Cardiac fibroblast (primary cell): ENCODE data around the gene ARHGAP8.

Experiments
- DNase-seq, 2 donors: peaks; one replicate each; pipeline versions ENCODE4 v3.0.0 to v3.0.0-alpha.2; 2010; ENCODE audit warnings: low read depth in 2 of 2
- H3K4me3 ChIP-seq, 2 donors: replicated peaks in 1 of 2; 1 replicate in 1 of 2; 2 replicates in 1 of 2; pipeline ENCODE4 v1.5.1; 2011; ENCODE audit warnings: low read depth in 2 of 2, low read length in 2 of 2, mild to moderate bottlenecking in 2 of 2, moderate library complexity in 1 of 2
- CTCF ChIP-seq: IDR thresholded peaks from one replicate; pipeline ENCODE4 v1.5.1; 2011; ENCODE audit warnings: low read depth, mild to moderate bottlenecking, low read length, inconsistent platforms

Gene ARHGAP8

GRCh38 chr22:44883011-44883421 lies 130.6 kb downstream of the ARHGAP8 start:
- no peak for DNase-seq
- H3K4me3 ChIP-seq: no peak overlapping the region
- no peak for TF ChIP-seq CTCF

DNA sequence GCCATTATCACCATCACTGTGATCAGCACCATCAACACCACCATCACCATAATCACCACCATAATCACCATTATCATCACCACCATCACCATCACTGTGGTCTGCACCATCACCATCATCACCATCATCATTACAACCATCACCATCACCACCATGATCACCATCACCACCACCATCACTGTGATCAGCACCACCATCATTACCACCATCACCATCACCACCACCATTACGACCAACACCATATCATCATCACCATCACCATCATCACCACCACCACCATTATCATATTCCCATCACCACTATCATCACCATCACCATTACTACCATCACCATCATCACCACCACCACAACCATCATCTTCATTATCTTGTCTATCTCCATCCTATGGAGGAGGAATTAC lies 132.2 kb downstream of the ARHGAP8 start:
- no peak for DNase-seq
- TF ChIP-seq CTCF: no peak
- H3K4me3 ChIP-seq: no peak overlapping the region

GRCh38 chr22:44884968-44885805 lies 132.8 kb downstream of the ARHGAP8 start:
- DNase-seq: no peak
- TF ChIP-seq CTCF: no peak
- H3K4me3 ChIP-seq: no peak overlapping the region

GRCh38 chr22:44885806-44886360 lies 133.5 kb downstream of the ARHGAP8 start:
- no peak overlapping the region for H3K4me3 ChIP-seq
- no peak for DNase-seq
- TF ChIP-seq CTCF: no peak

DNA sequence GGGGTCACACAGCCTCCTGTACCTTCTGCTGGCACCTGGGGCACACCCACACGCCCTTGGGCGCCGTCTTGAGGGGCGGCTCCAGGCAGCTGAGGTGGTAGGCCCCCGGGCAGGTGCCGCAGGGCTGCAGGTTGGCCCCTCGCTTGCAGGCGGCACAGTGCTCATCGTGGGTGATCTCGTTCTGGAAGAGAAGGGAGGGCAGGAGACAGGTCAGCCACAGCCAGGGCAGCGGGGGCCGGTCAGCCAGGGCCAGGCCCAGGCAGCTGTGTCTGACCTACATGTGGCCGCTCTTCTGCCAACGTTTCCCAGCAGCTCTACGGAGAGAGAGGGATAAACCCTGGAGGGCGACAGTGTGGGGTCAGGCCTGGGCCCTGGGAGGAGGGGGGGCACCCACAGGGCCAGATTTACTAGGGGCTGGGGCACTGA lies 135.6 kb downstream of the ARHGAP8 start:
- no peak for DNase-seq
- no peak overlapping the region for H3K4me3 ChIP-seq
- no peak for TF ChIP-seq CTCF

GRCh38 chr22:44888491-44889254 lies 136.3 kb downstream of the ARHGAP8 start:
- no peak overlapping the region for H3K4me3 ChIP-seq
- DNase-seq: no peak
- TF ChIP-seq CTCF: no peak
